ENCODE results near the gene PRKCQ.

DNA sequence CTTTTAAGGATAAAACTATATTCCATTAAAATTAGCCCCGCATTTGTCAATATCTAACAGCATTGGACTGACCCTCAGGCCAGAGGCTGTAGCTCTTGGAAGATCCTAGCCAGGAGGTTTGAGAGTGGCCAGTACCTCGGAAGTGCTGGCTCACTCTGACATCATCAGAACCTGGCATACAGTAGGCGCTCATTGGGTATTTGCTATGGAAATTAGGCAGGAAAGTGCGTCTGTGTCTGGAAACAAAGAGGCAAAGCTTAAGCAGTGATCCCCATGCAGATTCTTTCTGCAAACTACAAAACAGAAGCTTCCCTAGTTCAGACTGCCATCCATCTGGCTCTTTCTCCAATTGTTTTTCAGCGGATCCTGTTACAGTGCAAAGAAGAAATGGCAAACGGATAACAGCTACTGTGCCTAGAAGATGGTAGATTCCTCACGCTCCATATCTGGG is 1.7 kb upstream of the PRKCQ start:
- TF ChIP-seq CTCF (IDR thresholded peaks at IDR 0.05; ENCODE audit: insufficient read depth, low read length) (no peak), POLR2AphosphoS5 (IDR thresholded peaks at IDR 0.05; ENCODE audit: low read depth) (no peak), SPI1 (IDR thresholded peaks at IDR 0.05; ENCODE audit: borderline replicate concordance, low read depth) (no peak), GABPA (IDR thresholded peaks at IDR 0.05; ENCODE audit: low read depth) (no peak)
- TF ChIP-seq, protein P1, sequence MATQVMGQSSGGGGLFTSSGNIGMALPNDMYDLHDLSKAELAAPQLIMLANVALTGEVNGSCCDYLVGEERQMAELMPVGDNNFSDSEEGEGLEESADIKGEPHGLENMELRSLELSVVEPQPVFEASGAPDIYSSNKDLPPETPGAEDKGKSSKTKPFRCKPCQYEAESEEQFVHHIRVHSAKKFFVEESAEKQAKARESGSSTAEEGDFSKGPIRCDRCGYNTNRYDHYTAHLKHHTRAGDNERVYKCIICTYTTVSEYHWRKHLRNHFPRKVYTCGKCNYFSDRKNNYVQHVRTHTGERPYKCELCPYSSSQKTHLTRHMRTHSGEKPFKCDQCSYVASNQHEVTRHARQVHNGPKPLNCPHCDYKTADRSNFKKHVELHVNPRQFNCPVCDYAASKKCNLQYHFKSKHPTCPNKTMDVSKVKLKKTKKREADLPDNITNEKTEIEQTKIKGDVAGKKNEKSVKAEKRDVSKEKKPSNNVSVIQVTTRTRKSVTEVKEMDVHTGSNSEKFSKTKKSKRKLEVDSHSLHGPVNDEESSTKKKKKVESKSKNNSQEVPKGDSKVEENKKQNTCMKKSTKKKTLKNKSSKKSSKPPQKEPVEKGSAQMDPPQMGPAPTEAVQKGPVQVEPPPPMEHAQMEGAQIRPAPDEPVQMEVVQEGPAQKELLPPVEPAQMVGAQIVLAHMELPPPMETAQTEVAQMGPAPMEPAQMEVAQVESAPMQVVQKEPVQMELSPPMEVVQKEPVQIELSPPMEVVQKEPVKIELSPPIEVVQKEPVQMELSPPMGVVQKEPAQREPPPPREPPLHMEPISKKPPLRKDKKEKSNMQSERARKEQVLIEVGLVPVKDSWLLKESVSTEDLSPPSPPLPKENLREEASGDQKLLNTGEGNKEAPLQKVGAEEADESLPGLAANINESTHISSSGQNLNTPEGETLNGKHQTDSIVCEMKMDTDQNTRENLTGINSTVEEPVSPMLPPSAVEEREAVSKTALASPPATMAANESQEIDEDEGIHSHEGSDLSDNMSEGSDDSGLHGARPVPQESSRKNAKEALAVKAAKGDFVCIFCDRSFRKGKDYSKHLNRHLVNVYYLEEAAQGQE (IDR thresholded peaks at IDR 0.05; ENCODE audit: insufficient replicate concordance, low read depth) = no peak

All from HL-60 (cell line).